NCI-H1436 (cell line): ENCODE data around the gene GDF3.
"Not testable (repeated sequence)": the region's sequence is repeated elsewhere in the genome, so short reads cannot be mapped to it uniquely, and the experiment has no call there.

Source experiments
- DNase-seq: peaks from one replicate; lab custom pipeline; 2025; lab: John Stamatoyannopoulos, UW

The GDF3 gene

DNA sequence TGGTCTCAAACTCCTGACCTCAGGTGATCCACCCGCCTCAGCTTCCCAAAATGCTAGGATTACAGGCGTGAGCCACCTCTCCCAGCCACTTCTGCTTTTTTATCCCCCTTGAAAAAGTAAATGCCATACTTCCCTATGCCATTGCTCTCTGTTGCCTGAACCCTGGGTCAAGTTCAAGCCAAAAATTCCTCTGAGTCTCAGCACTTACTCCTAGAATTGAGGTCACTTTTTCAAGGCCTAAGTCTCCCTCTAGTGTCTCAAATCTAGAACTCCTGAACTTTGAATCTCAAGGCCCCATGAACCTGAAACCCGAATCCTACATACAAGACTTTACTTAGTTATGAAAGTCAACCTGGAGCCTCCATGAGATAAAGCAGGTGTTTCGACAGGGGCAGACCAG, 28.4 kb downstream of the GDF3 start:
- no peak for DNase-seq

DNA sequence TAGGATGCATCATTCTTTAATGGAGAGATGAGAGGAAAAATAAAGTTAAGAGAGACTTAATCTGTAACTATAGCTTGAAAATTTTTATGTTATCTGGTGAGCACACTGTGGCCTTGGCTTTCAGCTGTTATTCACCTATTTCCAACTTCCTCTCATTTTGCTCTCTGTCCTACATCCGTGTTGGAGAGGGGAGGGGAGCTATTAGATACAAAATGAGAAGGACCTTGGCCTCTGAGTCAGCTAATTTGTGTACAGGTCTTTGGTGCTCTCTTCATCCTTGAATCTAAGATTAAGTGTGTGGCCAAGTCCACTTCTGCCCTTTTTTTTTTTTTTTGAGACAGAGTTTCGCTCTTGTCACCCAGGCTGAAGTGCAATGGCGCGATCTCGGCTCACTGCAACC, 29.0 kb downstream of the GDF3 start:
- no peak for DNase-seq

DNA sequence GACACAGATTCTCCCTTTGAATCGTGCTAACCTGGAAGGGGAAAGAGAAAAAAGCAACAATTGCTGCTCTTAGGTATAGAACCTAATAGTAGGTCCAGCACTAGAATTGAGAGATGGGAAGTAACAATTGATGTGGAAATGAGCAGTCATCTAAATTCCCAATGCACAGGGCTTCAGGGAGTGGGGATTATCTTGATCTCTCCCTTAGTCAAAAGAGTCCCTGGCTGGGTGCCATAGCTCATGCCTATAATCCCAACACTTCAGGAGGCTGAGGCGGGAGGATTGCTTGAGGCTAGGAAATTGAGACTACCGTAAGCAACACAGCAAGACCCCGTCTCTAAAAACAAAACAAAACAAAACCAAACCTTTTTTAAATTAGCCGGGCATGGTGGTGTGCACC, 33.8 kb downstream of the GDF3 start:
- no peak for DNase-seq

DNA sequence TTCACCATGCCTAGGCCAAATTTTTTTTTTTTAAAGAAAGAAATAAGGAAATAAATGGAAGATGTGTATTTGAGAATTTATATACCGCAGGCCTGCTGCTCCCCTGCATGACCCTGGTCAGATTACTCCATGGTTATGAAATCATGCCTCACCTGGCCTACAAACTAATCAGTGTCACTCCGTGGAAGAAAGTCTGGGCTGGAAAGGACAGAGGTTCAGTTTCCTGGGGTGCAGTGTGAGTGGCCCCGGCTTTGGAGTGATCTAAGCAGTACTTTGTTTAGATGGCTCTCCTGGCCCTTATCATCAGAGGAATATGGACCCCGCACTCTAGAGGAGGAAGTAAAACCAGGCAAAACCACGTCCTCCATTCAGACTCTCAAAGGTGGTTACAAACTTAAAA, 39.5 kb downstream of the GDF3 start:
- DNase-seq: no peak

DNA sequence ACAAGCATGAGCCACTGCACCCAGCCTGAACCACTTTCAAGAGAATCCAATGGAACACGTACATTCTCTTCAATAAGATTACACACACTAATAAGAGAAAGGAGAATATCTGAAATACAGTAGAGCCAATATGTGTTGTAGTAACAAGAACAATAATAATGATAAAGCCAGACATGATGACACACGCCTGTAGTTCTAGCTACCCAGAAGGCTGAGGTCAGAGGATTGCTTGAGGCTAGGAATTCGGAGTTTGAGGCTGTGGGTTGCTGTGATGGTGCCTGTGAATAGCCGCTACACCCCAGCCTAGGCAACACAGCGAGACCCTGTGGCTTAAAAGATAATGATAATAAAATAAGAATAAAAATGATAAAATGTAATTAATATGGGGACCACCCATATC, 45.5 kb downstream of the GDF3 start:
- DNase-seq: no peak

DNA sequence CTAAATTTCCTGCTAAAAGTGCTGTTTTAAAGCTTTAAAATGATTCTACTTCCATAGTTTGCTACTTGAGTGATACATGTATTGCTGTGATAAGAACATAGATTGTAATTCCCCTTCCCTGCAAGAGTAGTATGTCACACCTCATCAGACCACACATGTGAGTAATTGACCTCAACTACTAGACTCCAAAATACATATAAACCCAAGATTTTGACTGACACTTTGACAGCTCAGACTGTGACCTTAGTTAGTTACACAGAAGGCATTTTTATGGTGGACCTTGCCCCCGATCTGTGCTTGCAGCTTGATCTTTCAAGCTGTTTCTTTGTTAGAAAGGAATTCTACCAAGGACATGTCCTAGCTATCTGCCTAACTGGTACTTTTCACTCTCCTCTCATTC, 48.5 kb downstream of the GDF3 start:
- DNase-seq: no peak

DNA sequence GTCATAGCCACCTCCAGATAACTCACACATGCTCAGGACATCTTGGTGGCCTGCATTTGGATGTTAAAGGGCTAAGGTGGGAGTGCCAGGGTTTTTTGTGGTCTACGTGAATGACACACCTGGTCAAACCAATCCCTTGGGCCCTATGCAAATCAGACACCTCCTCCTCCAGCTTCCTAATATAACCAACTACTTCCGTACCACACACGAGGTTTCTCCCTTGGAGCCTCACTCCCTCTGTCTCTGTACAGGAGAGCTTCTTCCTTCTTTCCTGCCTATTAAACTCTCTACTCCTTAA, 49.4 kb downstream of the GDF3 start:
- no peak for DNase-seq

DNA sequence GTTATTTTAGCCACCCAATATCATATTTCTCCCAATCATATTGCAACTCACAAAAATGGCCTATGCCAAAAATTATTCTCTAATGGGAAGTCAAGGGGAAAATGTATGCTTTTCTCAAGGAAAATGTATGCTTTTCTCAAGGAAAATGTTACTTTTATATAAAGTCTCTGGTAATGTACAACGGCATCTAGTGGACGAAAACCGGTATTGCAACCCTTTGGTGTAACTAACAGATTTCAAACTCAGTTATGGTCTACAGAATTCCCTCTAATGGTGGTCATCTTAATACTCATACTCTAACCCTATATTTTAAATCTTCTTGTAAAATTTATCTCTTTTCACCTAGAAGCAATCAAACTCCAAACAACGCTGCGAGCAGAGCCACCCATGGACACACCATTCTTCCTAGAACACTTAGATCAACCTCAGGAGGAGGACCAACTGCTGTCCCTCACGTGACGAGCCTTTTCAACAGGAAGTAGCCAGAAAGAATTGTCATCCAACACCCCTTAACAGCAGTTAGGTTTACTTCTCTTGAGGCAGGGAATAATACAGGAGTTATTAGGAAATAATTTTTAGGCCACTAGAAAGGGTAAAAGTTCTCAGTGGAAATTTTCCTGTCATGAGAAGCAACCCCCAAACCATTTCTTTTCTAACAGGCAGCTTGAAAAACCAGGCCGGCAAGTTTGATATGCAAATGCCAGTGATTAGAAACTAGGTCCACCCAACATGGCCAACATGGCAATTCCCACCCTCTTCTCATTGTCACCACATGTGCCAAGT, 50.0 kb downstream of the GDF3 start:
- peak; percentile 21 for DNase-seq

DNA sequence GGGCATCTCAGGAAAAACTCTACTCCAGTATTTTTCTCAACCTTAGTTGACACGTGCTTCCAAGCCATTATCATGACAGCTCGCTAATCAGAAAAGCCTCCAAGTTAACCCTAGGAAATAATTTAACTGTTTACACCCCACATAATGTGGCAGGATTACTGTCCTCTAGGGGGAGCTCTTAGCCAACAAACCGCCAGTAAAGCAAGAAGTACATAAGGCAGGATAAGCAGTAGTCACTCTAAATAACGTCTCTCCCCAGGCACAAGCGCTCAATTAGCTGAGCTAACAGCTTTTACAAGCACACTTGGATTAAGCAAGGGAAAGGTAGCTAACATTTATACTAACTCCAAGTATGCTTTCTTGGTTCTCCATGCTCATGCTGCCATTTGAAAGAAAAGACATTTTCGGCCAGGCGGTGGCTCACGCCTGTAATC, 52.7 kb downstream of the GDF3 start:
- DNase-seq: no peak

DNA sequence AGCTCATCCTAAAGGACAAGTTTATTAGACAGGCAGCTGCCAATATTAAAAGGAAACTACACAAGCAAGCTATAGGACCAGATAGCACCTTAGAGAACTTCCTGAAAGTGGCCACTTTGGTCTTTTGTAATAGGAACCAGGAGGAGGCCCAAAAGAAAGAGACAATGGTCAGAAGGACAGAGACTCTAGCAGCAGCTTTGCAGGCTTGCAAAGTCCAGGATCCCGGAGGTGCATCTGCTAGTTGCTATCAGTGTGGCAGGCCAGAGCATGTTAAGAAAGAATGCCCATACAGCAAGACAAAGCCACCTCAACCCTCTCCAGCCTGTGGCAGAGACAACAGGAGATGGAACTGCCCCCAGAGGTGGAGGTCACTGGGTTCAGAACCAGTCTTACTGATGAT, 53.3 kb downstream of the GDF3 start:
- no peak for DNase-seq

DNA sequence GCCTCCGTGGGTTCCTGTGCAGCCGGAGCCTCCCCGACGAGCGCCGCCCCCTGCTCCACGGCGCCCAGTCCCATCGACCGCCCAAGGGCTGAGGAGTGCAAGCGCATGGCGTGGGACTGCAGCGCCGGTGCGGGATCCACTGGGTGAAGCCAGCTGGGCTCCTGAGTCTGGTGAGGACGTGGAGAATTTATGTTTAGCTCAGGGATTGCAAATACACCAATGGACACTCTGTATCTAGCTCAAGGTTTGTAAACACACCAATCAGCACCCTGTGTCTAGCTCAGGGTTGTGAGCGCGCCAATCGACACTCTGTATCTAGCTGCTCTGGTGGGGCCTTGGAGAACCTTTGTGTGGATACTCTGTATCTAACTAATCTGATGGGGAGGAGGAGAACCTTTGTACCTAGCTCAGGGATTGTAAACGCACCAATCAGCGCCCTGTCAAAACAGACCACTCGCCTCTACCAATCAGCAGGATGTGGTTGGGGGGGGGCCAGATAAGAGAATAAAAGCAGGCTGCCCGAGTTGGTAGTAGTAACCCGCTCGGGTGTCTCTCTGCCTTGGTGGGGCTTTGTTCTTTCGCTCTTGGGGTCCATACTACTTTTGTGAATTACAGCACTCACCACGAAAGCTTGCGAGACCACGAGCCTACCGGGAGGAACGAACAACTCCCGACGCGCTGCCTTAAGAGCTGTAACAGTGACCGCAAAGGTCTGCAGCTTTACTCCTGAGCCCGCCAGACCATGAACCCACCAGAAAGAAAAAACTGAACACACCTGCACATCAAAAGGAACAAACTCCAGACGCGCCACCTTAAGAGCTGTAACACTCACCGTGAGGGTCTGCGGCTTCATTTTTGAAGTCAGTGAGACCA, 55.2 kb downstream of the GDF3 start:
- DNase-seq: not testable (repeated sequence)
